HG02852 (cell line): ENCODE measurements around the gene HOXB5.

Experiments
- ATAC-seq: cut with Tn5 transposase; IDR thresholded peaks from one replicate; pipeline ENCODE4 v1.9.1; 2021; ENCODE audit warnings: mild to moderate bottlenecking, moderate library complexity; ENCODE audit not compliant: unreplicated experiment

HOXB5 gene

DNA sequence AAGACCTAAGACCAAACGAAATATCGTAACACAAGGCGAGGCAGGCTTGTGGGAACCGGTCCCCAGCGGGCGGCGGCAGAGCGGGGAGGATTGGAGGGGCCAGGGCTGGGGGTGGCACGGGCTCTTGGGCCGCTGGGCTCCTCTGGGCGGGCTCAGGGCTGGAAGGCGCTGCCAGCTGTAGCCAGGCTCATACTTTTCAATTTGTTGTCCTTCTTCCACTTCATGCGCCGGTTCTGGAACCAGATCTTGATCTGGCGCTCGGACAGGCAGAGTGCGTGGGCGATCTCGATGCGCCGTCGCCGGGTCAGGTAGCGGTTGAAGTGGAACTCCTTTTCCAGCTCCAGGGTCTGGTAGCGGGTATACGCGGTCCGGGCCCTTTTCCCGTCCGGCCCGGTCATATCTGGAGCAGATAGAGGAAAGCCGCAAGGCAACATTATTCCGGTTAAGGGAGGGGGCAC is 1.5 kb downstream of the HOXB5 start:
- no peak for ATAC-seq

- ATAC-seq: no peak
Observed at GRCh38 chr17:48591255-48592056, 2.1 kb downstream of the HOXB5 start.

DNA sequence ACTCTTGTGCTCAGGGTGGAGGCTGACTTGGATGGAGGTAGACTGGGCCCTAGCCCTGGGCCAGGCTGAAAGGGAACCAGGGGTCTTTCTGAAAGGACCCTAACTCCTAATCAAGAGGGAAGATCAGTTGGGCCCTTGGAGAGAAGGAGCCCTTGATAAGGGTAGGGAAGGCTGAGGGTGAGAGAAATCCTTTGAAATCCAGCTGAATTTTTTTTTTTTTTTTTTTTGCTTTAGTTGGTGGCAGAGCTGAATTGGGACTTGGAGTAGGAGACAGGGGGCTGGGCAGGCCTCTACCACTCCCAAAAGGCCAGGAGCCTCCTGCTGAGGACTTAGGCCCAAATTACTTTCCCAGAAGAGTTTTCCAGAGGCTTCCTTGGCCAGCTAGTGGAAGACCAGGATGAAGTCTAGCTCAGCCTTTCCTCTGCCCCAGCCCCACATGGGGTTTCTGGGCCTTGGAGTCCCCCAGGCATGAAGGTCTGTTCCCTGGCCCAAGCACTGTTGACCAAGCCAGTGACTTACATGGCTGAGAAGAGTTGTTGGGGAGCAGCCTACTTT is 2.9 kb downstream of the HOXB5 start:
- ATAC-seq: no peak

DNA sequence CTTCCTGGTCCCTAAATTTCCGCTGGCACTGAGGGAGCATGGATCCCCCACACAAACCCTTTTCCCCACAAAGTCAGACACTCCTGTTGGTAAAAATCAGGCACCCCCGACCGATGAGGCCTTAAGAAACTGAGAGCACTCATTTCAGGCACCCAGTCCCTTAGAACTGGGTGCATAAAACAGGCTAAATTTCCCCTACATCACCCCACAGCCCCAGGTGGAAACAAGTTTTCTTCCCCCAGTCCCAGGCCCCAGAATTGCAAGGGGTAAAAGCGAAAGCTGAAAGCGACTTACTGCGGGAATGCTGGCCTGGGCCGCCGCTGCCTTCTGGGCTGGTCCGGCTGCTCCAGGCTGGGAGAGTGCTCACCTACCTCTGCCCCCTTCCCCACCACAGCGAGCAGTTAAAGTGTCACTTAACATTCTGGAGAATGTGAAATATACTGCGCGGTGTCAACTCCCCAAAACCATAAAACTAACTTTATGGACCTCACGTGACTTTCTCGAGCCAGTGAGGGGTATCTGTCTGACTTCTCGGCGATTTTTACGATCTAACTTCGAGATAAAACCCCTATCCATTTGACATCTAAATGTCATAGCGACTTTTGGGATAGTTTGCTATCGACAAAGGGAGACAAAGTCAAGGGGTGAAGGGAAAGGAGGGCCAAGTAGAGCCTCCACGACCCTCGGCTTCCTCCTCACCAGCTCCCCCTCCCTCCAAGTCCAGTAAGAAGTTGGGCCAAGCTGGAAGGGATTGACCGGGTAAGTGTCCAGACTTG is 3.6 kb downstream of the HOXB5 start, which contains the start of gene HOXB3:
HOXB3 (minus strand) TSS at position 411 of the 776 bp plus-strand sequence. CDS start 37,767 bp downstream, outside the sequence.
- ATAC-seq: no peak

- ATAC-seq: no peak
Observed at GRCh38 chr17:48589060-48589830, 4.3 kb downstream of the HOXB5 start.

DNA sequence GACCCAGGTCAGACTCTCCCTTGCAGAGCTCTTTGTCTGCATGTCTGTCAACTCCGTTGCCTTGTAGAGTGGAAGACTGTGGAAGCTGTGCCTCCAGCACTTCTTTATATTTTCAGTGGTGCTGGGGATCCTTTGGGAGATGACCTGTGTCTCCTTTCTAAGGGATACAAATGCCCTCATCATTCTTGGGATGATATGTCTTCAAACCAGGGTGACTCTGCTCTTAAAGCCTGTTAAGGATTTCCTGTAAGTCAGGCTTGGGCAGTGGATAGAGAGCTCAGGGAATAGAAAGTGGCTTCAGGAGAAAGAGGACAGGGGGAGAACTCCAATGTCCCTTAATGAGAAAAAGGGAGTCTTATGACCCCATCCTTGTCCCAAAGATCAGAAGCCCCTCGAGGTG is 5.1 kb downstream of the HOXB5 start:
- no peak for ATAC-seq

GRCh38 chr17:48588074-48588415 is 5.5 kb downstream of the HOXB5 start:
- no peak for ATAC-seq

DNA sequence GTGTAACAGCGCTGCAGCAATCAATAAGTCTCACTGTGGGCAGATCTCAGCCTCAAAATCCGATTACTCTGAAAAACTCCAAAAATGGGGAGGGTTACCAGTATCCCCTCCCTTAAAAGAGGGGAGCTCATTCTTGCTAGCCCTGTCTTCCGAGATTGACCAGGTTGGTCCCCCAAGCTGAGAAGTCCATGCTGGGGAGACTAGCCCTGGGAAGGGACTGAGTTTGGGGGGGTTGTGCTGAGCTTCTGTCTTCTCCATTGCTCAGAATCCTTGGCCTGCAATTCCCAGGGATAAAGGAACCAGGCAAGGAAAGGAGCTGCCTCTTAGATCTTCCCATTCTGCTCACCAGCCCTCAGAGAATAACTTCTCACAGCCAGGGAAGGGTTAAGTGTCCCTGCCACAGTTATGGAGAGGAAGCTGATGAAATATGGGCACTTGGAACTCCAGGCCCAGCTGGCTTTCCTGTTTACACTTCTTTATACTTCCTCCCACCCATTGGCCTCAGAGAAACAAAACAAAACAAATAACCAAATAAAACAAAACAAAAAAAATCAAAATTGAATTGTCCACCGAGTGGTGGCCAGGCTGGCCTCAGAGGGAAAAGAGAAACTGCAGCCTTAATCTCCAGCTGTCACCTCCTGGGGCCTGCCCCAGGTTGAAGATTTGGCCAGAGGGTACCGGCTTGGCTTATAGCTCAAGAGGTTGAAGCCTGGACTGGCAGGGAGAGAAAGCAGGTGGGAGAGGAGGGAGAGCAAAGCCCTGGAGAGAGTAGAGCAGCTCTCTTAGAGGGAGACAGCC is 6.1 kb downstream of the HOXB5 start:
- ATAC-seq: no peak

- ATAC-seq: no peak
Observed at GRCh38 chr17:48586355-48587258, 7.0 kb downstream of the HOXB5 start.

DNA sequence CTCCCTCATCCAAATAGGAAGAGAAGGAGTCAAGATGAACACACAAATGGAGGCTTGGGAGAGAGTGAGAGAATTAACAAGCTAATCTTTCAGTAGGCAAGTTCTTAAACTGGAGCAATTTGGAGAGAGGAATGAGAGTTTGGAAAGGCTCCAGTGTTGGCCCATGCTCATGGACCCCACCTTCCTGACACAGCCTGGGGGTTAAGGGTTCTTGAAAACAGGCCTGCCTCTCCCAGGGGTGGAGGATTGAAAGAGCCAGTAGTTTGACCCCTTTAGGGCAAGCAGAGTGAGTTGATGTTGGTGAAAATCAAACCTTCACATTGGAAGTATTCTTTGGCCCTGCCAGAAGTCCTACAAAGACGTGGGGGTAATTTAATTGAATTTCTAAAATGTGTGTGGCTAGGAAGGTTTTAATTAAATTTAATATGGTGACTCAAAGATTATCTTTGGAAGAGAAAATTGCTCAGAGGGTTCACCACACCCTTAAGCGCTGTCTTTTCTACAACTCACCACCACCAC is 9.3 kb downstream of the HOXB5 start:
- ATAC-seq: no peak

DNA sequence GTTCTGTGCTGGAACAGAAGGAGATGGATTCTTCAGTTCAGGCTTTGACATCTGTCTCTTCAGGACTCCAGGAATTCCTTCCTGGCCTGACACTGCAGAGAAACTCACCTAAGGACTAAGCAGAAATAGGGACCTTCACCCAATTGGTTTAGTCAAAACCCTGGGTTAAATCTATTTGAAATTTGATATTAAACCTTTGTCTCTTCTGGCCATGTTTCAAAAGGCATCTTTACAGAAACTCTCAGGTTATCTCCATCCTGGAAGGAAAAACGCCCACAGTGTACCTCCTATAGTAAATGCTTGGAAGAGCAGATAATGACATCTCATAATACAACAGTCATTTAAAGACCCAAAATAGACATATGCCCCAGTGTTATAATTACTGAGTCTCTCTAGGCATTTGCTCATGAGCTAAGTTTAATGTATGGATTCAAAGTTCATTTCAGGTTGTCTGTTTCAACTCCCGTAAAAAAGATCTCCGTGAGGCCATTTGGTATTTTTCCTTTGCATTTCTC is 9.8 kb downstream of the HOXB5 start:
- ATAC-seq: no peak

GRCh38 chr17:48582750-48583069 is 10.9 kb downstream of the HOXB5 start:
- no peak for ATAC-seq

DNA sequence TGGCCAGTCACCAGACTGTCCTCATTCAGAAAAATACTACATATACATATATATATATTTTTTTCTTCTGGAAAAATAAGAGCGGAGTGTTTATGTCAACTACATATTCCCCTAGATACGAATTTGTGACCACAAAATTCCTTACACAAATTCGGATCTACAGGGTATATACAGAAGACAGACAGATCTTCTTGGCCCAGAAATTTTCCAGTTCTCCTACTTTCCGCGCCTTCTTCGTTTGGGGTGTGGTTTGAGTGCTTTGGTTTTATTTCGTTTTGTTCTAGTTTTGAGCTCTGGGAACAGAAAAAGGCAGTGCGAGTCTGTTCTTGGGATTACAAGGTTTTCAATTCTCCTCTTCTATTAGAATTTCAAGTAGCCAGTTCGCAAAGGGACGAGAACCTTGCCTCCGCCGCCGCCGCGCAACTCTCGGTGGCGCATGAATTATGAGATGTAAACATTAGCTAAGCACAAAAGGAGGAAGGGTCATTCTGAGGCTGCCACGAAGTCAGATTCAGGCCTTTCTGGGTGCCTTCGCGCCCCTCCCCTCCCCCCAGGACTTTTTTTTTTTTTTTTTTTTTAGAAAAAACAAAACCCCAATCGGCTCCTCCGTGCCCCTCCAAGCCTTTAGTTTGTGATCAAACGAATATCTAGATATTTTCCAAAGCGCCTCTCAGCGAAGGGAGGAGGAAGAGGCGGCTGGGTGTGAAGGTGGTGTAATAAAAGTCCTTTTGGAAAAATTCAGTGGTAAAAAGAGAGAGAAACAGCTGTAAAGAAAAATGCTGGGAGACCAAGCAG is 13.6 kb downstream of the HOXB5 start:
- no peak for ATAC-seq

GRCh38 chr17:48579471-48579759 is 14.2 kb downstream of the HOXB5 start:
- ATAC-seq: no peak

DNA sequence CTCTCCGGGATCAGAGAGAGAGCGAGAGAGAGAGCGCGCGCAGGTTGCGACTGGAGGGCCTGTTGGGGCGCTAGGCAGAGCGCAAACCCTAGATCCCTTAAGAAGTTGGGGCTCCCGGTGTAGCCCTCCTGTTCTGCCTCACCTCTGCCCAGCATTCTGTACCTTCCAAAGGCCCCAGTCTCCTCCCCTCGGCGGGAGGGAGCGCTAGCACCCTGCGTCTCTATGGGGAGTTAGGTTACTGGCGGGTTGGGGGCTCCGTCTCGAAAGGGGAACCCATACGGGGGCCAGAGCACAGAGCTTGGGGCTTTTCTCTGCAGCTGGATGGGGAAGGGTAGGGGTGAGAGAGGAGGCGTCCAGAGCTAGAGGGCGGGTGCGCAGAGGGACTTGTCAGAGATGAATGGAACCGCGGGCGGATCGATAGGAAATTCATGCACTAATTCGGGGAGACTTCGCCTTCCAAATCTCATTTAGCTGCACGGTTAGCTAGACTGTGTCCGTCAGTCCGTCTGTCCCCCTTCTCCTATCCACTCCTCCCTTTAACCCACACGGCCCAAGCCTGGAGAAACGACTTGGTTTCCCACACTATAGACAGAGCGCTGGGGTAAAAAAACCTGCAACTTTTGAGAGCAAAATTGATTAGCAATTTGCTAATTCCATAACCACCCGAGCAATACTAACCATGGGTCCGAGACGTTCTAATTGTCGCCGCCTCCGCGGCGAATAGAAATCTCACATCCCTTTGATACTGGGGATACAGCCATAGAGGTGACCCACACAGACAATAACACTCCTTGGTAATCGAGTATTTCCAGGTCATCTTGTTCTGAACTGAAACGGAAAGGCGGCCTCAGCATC is 14.7 kb downstream of the HOXB5 start:
- ATAC-seq: peak; percentile 35

DNA sequence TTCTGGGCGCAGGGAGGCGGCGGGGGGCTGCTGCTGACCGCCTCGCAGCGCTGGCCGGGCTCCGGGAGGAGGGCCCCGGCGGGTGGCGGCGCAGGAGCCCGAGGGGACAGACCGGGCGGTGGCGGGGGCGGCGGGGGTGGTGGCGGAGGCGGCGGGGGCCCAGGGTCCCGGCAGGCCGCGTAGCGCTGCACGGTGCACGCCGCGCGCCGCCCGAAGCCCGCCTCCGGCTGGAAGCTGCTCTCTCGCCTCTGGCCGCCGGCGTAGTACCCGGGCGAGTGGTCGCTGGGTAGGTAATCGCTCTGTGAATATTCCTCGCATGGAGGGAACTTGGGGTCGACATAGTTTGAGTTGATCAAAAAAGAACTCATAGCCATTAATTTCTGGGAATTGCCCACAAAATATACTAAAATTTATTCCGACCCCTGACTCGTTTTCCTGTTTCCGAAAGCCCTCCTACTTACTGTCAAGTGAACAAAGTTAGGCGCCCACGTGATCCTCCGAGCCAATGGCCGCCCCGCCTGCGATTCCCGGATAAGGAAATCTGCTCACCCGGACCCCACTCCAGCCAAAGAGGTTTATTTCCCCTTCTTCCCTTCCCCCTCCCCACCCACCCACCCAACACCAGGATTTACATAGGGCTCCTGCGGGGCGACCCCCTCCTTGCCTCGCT is 15.5 kb downstream of the HOXB5 start, which contains the start of gene HOXB4:
HOXB4 (minus strand) TSS at position 405 of the 670 bp plus-strand sequence; CDS start at position 374, 31 bp downstream.
- ATAC-seq: peak; percentile 52
